ENCODE results near the gene MACROD2.

MACROD2 gene

GRCh38 chr20:14691994-14692393 lies 696.7 kb downstream of the MACROD2 start:
- H3K4me3 ChIP-seq (ENCODE audit: low read depth, low read length) = no peak overlapping the region
- in situ Hi-C loops (cut with HindIII; ENCODE audit: low sequenced_read_pairs) = no loop called here
- no peak for DNase-seq (ENCODE audit: low read depth)
- TF ChIP-seq CTCF (IDR thresholded peaks at IDR 0.05; ENCODE audit: low read depth, low read length, missing control alignments) = no peak

- H3K4me3 ChIP-seq (ENCODE audit: low read depth, low read length) = no peak overlapping the region
- in situ Hi-C loops (cut with HindIII; ENCODE audit: low sequenced_read_pairs) = no loop called here
- TF ChIP-seq CTCF (IDR thresholded peaks at IDR 0.05; ENCODE audit: low read depth, low read length, missing control alignments) = no peak
- DNase-seq (ENCODE audit: low read depth) = no peak
These were observed 701.2 kb downstream of the MACROD2 start for GRCh38 chr20:14696478-14696877.

GRCh38 chr20:14696937-14697336 lies 701.6 kb downstream of the MACROD2 start:
- no peak for DNase-seq (ENCODE audit: low read depth)
- no peak for TF ChIP-seq CTCF (IDR thresholded peaks at IDR 0.05; ENCODE audit: low read depth, low read length, missing control alignments)
- no peak overlapping the region for H3K4me3 ChIP-seq (ENCODE audit: low read depth, low read length)
- in situ Hi-C loops (cut with HindIII; ENCODE audit: low sequenced_read_pairs) = no loop called here

GRCh38 chr20:14698125-14698524 lies 702.8 kb downstream of the MACROD2 start:
- H3K4me3 ChIP-seq (ENCODE audit: low read depth, low read length) = no peak overlapping the region
- DNase-seq (ENCODE audit: low read depth) = no peak
- no peak for TF ChIP-seq CTCF (IDR thresholded peaks at IDR 0.05; ENCODE audit: low read depth, low read length, missing control alignments)
- in situ Hi-C loops (cut with HindIII; ENCODE audit: low sequenced_read_pairs) = no loop called here

- in situ Hi-C loops (cut with HindIII; ENCODE audit: low sequenced_read_pairs) = no loop called here
- no peak for DNase-seq (ENCODE audit: low read depth)
- H3K4me3 ChIP-seq (ENCODE audit: low read depth, low read length) = no peak overlapping the region
- no peak for TF ChIP-seq CTCF (IDR thresholded peaks at IDR 0.05; ENCODE audit: low read depth, low read length, missing control alignments)
These were observed 703.5 kb downstream of the MACROD2 start for GRCh38 chr20:14698605-14699373.

GRCh38 chr20:14700639-14700960 lies 705.3 kb downstream of the MACROD2 start:
- no peak for TF ChIP-seq CTCF (IDR thresholded peaks at IDR 0.05; ENCODE audit: low read depth, low read length, missing control alignments)
- no peak for DNase-seq (ENCODE audit: low read depth)
- in situ Hi-C loops (cut with HindIII; ENCODE audit: low sequenced_read_pairs) = no loop called here
- no peak overlapping the region for H3K4me3 ChIP-seq (ENCODE audit: low read depth, low read length)

Data from astrocyte of the cerebellum (primary cell).